Endometrial microvascular endothelial cells (primary cell): ENCODE results near the gene ZNF185. TPM values are rescaled to one million over a fixed set of nuclear protein-coding genes. Genes with fewer than 3 reads are reported as not detected.

Experiments used
- in situ Hi-C: cut with HindIII; loops from 2 replicates; pipeline ENCODE4 v1.10.0; 2017; ENCODE audit warnings: low sequenced_read_pairs, low pct_unique_long_range_greater_than_20kb; ENCODE audit errors: inconsistent ontology term
- total RNA-seq: library from RNA; depleted of rRNA; stranded (reverse); fragments of >200 nt; gene quantifications from one replicate; pipeline ENCODE4 v1.2.3, GENCODE V29; 2015; ENCODE audit errors: inconsistent ontology term

The ZNF185 gene
- total RNA-seq, 1 donor from 2014 or later: 45.0 TPM

DNA sequence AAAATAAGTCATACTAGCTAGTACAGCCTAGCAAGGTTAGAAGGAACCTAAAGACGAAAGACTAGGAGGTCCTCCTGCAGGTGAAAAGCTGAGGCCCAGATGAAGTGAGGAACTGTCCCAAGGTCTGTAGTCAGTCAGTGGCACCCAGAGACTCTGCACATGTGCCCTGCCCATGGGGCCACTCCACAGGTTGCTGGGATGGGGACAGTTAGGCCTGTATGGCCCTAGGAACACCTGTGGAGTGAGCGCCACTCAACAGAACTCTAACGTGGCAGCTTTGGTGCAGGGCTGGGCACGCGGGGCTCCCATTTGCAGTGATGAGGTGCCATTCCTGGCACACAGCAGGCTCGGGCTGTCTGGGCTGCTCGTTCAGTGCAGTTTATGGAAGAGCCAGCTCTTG lies 14.8 kb downstream of the ZNF185 start:
- in situ Hi-C loops: no loop called here

DNA sequence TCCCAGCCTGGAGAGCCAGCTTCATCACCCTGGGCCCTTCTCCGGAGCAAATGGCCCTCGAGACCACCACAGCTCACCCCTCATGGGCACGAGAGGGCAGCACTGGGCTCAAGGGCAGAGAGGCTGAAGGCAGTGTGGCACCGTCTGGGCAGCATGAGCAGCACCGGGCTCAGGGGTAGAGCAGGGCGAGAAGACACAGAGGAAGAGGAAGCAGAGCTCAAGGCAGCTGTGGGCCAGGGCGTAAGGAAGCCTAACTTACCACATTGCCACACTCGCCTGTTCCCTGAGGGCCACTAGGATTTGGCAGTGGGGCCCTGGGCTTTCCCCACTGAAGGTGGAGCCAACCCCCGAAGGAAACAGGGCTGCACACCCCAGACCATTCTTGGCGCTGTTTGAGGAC lies 15.5 kb downstream of the ZNF185 start:
- in situ Hi-C loops: no loop called here

DNA sequence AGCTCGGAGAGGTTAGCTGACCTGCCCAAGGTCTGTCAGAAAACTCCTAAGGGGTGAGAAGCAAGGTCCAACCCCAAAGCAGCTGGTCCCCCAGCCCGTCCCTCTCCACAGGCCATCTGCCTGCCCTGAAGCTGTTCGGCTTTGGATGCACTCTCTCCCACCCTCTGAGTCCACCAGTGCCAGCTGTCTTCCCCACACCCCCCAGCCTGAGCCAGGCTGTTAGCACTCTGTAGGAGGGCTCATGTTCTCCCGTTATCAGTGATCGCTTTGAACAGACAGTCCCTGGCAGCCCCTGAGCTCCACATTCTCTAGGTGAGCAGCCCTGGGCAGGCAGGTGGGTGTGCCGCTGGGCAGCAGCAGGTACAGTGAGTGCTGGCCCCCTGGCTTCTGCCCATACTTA lies 16.0 kb downstream of the ZNF185 start:
- in situ Hi-C loops: no loop called here

DNA sequence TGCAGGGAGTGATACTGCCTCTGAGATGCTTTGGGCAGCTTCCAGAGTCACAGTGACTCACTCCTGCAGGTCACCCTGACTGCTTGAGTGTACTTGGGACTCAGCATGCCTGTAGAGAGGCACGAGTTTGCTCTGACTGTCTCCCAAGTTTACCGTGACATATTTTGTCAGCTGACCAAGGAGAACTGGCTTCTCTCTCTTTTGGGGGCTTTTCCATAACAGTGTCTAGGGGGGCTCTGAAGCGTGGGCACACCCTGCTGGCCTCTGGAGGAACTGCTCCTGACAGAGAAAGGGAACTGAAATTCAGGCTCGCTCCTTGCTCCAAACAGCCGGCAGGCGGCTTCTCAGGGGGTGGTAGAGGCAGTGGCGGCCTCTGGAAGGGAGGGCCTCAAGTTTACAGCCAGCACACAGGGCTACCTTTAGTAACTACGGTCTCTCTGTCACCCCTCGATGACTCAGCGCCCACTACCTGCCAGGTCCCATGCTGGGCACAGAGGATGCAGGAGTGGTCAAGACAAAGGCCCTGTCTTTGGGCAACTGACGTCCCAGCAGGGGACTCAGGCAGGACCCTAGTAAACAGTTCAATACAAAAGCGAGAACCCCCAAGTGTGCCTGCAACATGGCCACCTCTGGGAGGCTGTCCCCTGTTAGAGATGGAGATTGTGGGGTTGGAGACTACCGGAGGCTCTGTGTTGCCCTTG lies 17.8 kb downstream of the ZNF185 start:
- in situ Hi-C loops: no loop called here

DNA sequence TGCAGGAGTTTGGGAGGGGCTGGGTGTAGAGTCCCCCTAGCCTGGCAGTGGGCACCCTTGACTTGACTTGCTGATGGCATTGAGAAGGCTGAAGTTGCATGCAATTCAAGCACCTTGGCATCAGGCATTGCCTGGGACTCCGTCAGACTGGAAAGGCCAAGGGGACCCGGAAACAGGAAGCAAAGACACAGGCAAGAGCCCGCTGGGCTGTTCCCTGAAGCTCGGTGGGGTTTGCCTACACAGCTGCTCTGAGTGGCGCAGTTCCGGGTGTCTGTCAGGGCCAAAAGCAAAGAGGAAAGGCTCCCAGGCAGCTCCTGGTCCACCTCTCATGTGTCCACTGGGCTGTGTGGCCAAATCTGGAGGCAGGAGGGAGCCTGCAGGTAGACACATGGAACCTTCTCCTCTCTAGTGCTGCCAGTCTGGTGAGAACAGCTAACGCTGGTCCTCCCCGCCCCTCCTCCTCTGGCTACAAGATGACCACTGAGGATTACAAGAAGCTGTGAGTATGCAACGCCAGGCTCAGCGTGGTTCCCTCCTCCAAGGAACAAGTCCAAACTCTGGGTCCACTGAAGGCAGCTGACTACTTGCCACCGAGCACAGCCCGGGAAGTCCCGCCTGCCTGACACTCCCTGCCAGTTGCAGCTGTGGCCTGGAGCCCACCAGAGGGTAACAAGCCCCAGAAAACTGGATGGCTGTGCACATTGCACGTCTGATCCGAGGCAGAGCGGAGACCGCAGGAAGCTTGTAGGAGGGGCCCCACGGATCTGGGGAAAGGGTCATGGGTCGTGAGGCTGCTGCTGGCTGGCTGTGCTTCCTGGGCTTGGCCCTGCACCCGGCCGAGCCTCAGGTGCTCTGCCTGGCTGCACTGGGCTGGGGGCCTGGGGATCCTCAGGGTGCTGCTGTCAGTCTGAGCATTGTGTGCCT lies 20.1 kb downstream of the ZNF185 start:
- in situ Hi-C loops: no loop called here

DNA sequence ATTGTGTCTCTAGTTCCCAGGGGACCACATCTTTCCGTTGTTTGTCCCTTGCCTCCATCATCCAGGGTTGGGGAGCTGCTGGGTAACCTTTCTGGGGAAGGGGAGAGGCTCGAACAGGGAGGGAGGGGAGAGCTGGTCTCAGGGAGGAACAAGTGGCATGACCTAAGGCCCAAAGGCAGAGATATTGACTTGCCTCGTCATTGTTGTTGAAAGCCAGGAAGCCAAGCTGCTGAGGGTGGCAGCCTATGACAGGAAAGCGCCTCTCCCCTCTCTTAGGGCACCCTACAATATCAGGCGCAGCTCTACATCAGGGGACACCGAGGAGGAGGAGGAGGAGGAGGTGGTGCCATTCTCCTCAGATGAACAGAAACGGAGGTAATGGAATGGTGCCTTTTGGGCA lies 20.8 kb downstream of the ZNF185 start:
- in situ Hi-C loops: no loop called here

DNA sequence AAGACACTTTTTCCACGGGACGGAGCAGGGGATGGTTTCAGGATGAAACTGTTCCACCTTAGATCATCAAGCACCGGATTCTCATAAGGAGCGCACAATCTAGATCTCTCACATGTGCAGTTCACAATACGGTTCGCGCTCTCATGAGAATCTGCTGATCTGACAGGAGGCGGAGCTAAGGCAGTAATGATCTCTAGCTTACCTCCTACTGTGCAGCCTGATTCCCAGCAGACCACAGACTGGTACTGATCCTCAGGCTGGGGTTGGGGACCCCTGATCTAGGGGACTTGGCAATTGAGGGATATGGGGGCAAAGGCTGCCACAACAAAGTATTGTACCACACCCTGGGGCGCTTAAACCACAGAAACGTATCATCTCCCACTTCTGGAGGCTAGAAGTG lies 25.7 kb downstream of the ZNF185 start:
- in situ Hi-C loops: no loop called here

DNA sequence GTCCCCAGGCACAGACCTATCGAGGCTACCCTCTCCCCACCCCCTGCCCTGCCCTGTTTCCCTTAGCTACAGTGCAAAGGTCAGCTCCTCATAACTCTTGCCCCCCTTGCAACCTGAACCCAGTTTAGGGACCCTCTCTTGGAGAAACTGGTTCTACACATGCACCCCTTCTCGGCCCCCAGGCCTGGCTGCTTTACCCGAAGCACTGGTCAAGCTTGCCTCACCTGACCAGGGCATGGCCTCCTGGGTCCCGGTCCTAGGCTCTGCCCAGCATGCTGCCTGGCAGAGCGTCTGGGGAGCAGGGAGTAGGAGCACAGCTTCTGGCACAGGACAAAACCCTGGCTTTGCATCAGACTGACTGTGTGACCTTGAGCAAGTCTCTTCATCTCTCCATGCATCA lies 28.0 kb downstream of the ZNF185 start:
- in situ Hi-C loops: no loop called here

DNA sequence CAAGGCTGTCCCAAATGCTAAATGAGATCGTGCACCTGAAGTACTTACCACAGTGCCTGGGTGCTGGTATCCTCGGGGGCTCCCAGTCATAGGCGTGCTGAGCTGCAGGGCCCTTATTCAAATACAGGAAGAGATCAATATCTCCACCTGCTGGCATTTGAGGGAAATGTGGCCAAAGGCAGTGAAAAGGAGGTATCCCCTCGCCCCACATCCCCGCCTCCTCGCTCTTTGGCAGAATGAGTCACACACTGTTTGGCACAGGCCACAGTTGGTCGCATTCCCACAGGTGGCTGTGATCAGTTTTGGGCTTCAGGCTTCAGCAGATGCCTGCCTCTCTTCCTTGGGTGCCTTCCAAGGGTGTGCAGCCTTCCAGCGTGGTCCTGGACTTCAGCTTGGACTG lies 28.4 kb downstream of the ZNF185 start:
- in situ Hi-C loops: no loop called here

DNA sequence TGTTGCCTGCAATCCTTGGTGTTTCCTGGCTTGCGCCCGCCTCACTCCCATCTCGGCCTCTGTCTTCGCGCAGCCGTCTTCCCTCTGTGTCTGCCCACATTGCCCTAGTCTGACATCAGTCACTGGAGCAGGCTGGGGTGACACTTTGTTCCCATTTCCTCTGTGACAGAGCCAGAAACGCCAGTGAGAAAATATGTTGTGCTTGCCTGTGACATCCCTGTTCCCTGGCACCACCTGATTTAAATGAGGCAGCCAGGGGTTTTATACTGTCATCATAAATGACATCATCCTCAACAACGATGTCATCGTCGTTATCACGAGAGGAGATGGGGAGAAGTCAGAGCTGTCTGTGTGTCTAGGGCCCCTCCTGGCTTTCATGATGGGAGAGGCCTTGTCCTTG lies 29.1 kb downstream of the ZNF185 start:
- in situ Hi-C loops: no loop called here

DNA sequence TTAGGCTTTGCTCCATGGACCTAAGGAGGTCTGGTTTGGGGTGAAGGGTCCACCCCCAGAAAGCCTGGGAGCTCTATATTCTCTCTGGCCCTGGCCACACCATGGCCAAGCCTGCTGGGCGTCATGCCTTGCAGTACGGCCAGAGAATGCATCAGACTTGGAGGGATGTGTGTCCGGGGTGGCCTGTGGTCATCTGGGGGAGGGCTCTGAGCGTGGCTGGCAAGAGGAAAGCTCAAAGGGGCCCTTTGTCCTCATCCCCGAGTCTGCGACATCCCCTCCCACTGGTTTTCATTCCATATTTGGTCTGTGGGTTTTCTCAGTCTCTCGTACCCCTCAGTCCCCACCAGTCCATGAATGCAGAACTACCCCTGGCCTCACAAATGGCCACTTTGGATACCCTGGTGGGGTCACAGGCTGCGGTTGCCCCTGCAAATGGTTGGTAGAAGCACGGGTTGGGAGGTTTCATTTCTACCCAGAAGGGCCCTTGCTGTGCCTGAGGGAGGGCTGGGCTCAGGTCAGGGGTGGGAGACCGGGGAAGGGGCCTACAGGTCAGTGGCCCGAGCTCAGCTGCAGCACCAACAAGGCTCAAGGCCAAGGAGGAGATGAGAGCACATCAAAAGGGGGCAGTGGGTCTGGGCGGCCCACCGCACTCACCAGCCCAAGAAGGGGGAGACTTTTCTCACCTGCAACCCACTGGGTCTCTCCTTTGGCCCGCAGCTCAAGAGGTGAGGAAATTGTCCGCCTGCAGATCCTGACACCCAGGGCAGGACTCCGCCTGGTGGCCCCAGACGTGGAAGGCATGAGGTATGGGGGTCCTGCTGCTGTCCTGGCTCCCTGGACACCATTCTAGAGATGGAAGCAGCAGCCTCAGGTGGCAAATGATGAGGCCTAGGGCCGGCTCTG lies 30.2 kb downstream of the ZNF185 start:
- in situ Hi-C loops: no loop called here

DNA sequence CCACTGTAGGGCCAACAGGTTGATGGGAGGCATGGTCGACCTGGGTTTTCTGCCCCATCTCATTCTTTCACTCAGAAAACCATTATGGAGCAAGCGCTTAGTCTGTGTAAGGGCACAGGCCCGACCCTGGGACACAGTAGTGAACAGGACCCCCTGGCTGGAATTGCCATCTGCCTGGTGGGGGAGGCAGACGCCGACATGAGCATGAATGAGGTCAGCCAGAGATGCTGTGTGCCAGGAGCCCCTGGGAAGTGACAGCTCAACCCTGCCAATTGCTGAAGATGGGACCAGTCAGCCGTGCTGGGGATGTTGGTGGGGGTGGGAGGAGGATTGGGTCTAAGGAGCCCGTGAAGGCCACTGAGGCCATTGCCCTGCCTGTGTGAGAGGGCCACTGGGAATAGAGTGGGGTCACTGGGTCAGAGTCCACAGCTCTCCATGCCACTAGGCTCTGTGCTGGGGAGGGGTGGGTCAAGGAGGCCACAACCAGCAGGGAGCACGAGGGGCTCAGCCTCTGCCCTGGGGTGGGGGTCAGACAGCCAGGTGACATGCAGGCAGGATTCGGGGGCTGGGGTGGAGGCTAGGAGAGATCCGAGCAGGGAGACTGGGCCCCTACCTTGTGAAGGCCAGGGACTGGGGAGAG lies 31.0 kb downstream of the ZNF185 start:
- in situ Hi-C loops: no loop called here

DNA sequence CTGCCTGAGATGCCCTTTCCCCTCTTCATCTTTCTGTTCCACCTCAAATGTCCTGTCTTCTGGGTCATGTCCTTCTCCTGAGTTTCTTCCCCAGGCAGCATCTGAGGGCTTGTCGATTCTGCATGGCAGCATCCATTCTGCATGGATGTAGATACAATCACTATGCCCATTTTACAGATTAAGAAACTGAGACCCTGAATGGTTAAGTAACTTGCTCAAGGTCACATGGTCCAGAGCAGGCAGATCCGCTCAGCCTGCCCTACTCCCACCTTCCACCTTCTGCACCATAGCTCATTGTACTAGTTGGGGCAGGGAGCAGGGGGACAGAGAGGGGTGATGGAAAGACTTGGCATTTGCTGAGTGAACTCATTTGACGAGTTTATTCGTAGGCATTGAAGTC lies 32.0 kb downstream of the ZNF185 start:
- in situ Hi-C loops: no loop called here

DNA sequence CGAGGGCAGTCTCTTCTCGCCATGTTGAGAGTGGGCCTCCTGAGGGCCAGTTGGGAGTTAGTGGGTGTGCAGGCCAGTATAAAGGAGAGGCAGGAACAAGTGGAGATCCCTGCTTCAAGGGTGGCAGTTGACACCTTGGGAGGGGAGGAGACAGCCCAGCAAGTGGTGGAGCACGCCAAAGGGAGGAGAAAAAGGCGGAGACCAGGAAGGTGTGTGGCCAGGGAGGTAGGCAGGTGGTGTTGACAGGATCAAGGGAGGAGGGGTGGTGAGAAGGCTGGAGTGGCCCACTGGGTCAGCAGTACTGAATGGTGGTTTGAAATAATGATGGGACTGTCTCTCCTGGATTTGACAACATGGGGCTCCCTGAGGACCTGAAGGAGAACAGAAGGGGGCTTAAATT lies 32.6 kb downstream of the ZNF185 start:
- in situ Hi-C loops: no loop called here

DNA sequence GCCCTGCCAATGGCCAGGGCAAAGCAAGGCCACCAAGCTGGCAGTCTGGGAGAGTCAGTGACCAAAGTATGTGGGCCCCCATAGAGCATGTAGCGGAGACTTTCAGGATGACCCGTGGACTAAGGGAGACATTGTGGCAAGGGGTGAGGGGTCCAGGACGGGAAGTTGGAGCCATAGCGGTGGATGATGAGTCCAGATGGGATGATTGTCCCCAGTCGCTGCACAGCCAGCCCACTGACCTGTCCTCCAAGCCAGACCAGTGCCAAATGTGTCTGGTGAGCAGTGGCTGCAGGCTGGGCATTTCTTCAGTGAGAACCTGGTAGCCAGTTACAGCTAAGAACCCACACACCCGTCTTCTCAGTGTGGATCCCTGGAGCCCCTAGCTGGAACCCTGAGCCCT lies 34.3 kb downstream of the ZNF185 start:
- in situ Hi-C loops: no loop called here

DNA sequence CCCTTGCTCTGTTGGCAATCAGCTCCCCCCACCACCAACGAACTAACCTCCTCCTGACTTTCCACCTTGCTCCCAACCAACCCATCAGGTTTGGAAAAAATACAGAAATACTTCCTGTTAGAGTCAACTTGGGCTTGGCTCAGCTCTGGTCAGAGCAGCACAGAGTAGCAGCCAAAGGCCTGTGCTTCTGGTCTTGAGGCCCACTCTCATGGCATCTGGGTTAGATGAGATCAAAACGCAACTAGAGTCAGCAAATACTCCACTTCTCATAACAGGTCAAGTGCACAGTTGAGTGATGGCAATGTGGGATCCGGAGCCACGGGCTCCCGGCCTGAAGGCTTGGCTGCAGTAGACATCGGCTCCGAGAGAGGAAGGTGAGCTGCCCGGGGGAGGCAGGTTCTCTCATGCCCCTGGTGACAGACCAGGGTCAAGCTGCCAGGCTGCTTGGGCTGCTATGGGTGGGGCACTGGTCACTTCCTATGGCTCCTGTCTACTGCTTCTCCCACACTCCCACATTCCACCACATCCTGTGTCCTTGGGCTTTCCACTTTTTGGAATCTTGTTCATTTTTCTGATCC lies 34.8 kb downstream of the ZNF185 start:
- in situ Hi-C loops: no loop called here

DNA sequence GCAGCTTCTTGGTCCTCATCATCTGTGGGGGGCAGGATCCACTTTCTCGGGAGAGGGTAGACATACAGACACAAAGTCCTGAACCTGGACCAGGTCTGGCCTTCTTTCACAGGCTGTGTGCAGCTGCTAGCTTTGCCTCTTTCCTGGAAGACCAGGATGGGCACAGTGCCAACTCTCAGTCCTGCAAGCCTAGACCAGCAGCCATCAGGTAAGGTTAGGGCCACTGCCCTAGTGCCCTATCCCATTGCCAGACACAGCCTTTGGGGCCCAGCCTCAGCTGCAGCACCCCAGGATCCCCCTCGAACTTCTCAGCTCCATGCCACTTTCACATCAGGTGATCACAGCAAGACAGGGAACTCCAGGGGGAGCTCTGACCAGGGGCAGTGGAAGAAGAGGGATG lies 38.4 kb downstream of the ZNF185 start:
- in situ Hi-C loops: no loop called here

DNA sequence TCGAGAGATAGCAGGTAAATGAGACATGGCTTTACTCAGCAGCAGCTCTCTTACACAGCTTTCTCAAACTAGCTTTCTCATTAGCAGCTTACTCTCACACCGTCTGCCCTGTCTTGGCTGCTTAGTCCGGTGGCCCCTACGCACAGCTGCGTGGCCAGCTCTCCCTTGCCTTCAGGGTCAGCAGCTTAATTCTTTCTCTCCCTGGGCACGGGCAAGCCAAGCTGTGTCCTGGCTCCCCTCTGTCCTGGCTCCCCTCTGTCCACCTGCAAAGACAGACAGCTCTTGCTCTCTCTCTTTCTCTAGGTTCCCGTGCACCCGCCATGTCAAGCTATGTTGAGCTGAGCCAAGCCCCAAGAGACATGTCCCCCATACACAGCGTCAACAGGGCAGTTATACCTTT lies 39.4 kb downstream of the ZNF185 start:
- in situ Hi-C loops: no loop called here
